NCI-H2107 treated with DMSO at 0.1 percent for 48 hours (cell line): Measurements from ENCODE around the gene PEX6.

Source experiments
- DNase-seq: peaks from one replicate; lab custom pipeline; 2025; ENCODE audit not compliant: unreplicated experiment; lab: John Stamatoyannopoulos, UW

The PEX6 gene

GRCh38 chr6:42936398-42936797 is 42.6 kb downstream of the PEX6 start:
- no peak for DNase-seq

- no peak for DNase-seq
These were observed 43.7 kb downstream of the PEX6 start for GRCh38 chr6:42935322-42935721.

- DNase-seq: no peak
These were observed 45.8 kb downstream of the PEX6 start for GRCh38 chr6:42933205-42933604.

GRCh38 chr6:42932412-42932811 is 46.6 kb downstream of the PEX6 start:
- no peak for DNase-seq

GRCh38 chr6:42929821-42930360 is 49.1 kb downstream of the PEX6 start:
- DNase-seq: no peak

- DNase-seq: peak; percentile 94
These were observed 49.8 kb downstream of the PEX6 start, which contains the start of gene CNPY3 for GRCh38 chr6:42928986-42929820. CNPY3 (plus strand) TSS chr6:42929480; CDS start chr6:42929571, 91 bp downstream.

GRCh38 chr6:42925248-42925857 is 53.6 kb downstream of the PEX6 start:
- DNase-seq: no peak

GRCh38 chr6:42923666-42924065 is 55.3 kb downstream of the PEX6 start:
- no peak for DNase-seq

GRCh38 chr6:42921801-42922200 is 57.2 kb downstream of the PEX6 start:
- DNase-seq: no peak

- DNase-seq: no peak
These were observed 62.7 kb downstream of the PEX6 start for GRCh38 chr6:42916288-42916687.

GRCh38 chr6:42915732-42916131 is 63.2 kb downstream of the PEX6 start, which contains the start of gene PTCRA:
PTCRA (plus strand) TSS chr6:42916053; CDS start chr6:42916070, 17 bp downstream.
- DNase-seq: no peak

GRCh38 chr6:42914546-42914945 is 64.4 kb downstream of the PEX6 start:
- DNase-seq: no peak
